Mesendoderm (in vitro differentiated cells): ENCODE results near the gene ARMC9.

Source experiments
- DNase-seq: peaks from one replicate; pipeline ENCODE4 v3.0.0; 2013
- H2AK5ac ChIP-seq: 2 replicates; pipeline ENCODE4 v1.6.1; 2013; ENCODE audit warnings: low read length, inconsistent platforms
- H2BK120ac ChIP-seq: 2 replicates; pipeline ENCODE4 v1.6.1; 2013; ENCODE audit warnings: low read depth, mild to moderate bottlenecking, low read length, moderate library complexity, mixed read lengths
- H2BK15ac ChIP-seq: replicated peaks from 2 replicates; pipeline ENCODE4 v1.6.1; 2013; ENCODE audit warnings: low read depth, mild to moderate bottlenecking, moderate library complexity
- H2BK5ac ChIP-seq: 2 replicates; pipeline ENCODE4 v1.6.1; 2013; ENCODE audit warnings: low read length, inconsistent platforms
- H3K18ac ChIP-seq: 2 replicates; pipeline ENCODE4 v1.6.1; 2013; ENCODE audit warnings: mild to moderate bottlenecking, low read length, mixed read lengths
- H3K23ac ChIP-seq: one replicate; pipeline ENCODE4 v1.6.1; 2013; ENCODE audit warnings: low read length
- H3K27ac ChIP-seq: 2 replicates; pipeline ENCODE4 v1.5.1; 2013; ENCODE audit warnings: low read depth, mild to moderate bottlenecking, inconsistent platforms, low read length, moderate library complexity
- H3K27me3 ChIP-seq: 2 replicates; pipeline ENCODE4 v1.6.1; 2013; ENCODE audit warnings: low read length, control low read depth, mild to moderate bottlenecking, inconsistent platforms; ENCODE audit not compliant: insufficient read depth, poor library complexity
- H3K36me3 ChIP-seq: 2 replicates; pipeline ENCODE4 v1.6.1; 2013; ENCODE audit warnings: low read length, inconsistent platforms; ENCODE audit not compliant: control insufficient read depth, insufficient read depth
- H3K4ac ChIP-seq: one replicate; pipeline ENCODE4 v1.6.1; 2013; ENCODE audit warnings: low read depth, mild to moderate bottlenecking, low read length, moderate library complexity
- H3K4me1 ChIP-seq: 2 replicates; pipeline ENCODE4 v1.6.1; 2013; ENCODE audit warnings: low read depth, low read length, inconsistent platforms; ENCODE audit not compliant: control insufficient read depth
- H3K4me2 ChIP-seq: 2 replicates; pipeline ENCODE4 v1.6.1; 2013; ENCODE audit warnings: low read length
- H3K4me3 ChIP-seq: 2 replicates; pipeline ENCODE4 v1.5.1; 2013; ENCODE audit warnings: mild to moderate bottlenecking, low read length
- H3K56ac ChIP-seq: one replicate; pipeline ENCODE4 v1.6.1; 2013; ENCODE audit warnings: low read length
- H3K79me1 ChIP-seq: 2 replicates; pipeline ENCODE4 v1.6.1; 2013; ENCODE audit warnings: low read length, inconsistent platforms
- H3K79me2 ChIP-seq: 2 replicates; pipeline ENCODE4 v1.6.1; 2013; ENCODE audit warnings: mild to moderate bottlenecking, low read length; ENCODE audit not compliant: control insufficient read depth, insufficient read depth
- H3K9ac ChIP-seq: 2 replicates; pipeline ENCODE4 v1.6.1; 2013; ENCODE audit warnings: low read length, inconsistent platforms
- H4K5ac ChIP-seq: one replicate; pipeline ENCODE4 v1.6.1; 2013; ENCODE audit warnings: low read length
- H4K8ac ChIP-seq: one replicate; pipeline ENCODE4 v1.6.1; 2013; ENCODE audit warnings: low read depth, mild to moderate bottlenecking, control low read depth, low read length, moderate library complexity
- WGBS: extraction: QIAGEN DNeasy Blood & Tissue Kit; methylation state at CpG from one replicate; pipeline ENCODE4 v1.1.7; 2013; ENCODE audit warnings: low lambda C conversion rate, missing lambda C conversion rate; ENCODE audit not compliant: insufficient coverage; ENCODE audit errors: extremely low coverage; 5-methylcytosine and 5-hydroxymethylcytosine counted together

The ARMC9 gene

GRCh38 chr2:231161877-231162329, 36.5 kb upstream of the ARMC9 start:
- no peaks in the 10 kb centered on the region for H3K27me3 ChIP-seq
- H2BK5ac ChIP-seq, result no peak overlapping the region
- H2AK5ac ChIP-seq, result no peak overlapping the region
- no peak overlapping the region for H4K8ac ChIP-seq
- H2BK120ac ChIP-seq, result no peak overlapping the region
- H3K4me2 ChIP-seq, result no peak overlapping the region
- H2BK15ac ChIP-seq, result no peak overlapping the region
- H3K9ac ChIP-seq, result no peak overlapping the region
- H3K36me3 ChIP-seq, result no peaks in the 10 kb centered on the region
- no peak overlapping the region for H3K4ac ChIP-seq
- no peak overlapping the region for H4K5ac ChIP-seq
- no peaks in the 10 kb centered on the region for H3K4me1 ChIP-seq
- no peak overlapping the region for H3K27ac ChIP-seq
- H3K18ac ChIP-seq, result no peak overlapping the region
- no peak overlapping the region for H3K4me3 ChIP-seq
- H3K23ac ChIP-seq, result no peak overlapping the region
- no peaks in the 10 kb centered on the region for H3K79me2 ChIP-seq
- no peaks in the 10 kb centered on the region for H3K79me1 ChIP-seq
- DNase-seq, result no peak
- WGBS, result no CpG with 5 or more reads among the region's 2 CpGs
- no peak overlapping the region for H3K56ac ChIP-seq

GRCh38 chr2:231163011-231163410, 35.4 kb upstream of the ARMC9 start:
- no peak overlapping the region for H3K18ac ChIP-seq
- no peaks in the 10 kb centered on the region for H3K27me3 ChIP-seq
- no peak overlapping the region for H3K4ac ChIP-seq
- H3K4me3 ChIP-seq, result no peak overlapping the region
- WGBS, result no CpG with 5 or more reads among the region's 3 CpGs
- H2BK120ac ChIP-seq, result no peak overlapping the region
- H3K27ac ChIP-seq, result no peak overlapping the region
- no peak overlapping the region for H2BK5ac ChIP-seq
- no peak overlapping the region for H4K8ac ChIP-seq
- no peak overlapping the region for H3K9ac ChIP-seq
- no peak for DNase-seq
- H3K4me2 ChIP-seq, result no peak overlapping the region
- no peak overlapping the region for H2BK15ac ChIP-seq
- H3K79me1 ChIP-seq, result no peaks in the 10 kb centered on the region
- H3K56ac ChIP-seq, result no peak overlapping the region
- H2AK5ac ChIP-seq, result no peak overlapping the region
- no peaks in the 10 kb centered on the region for H3K4me1 ChIP-seq
- no peak overlapping the region for H4K5ac ChIP-seq
- H3K36me3 ChIP-seq, result peaks cover 2% of the 10 kb centered on the region
- no peak overlapping the region for H3K23ac ChIP-seq
- H3K79me2 ChIP-seq, result no peaks in the 10 kb centered on the region

- H3K23ac ChIP-seq, result no peak overlapping the region
- no peak for DNase-seq
- H2BK120ac ChIP-seq, result no peak overlapping the region
- no peaks in the 10 kb centered on the region for H3K79me1 ChIP-seq
- H4K5ac ChIP-seq, result no peak overlapping the region
- no peak overlapping the region for H2AK5ac ChIP-seq
- H2BK15ac ChIP-seq, result no peak overlapping the region
- no peak overlapping the region for H3K18ac ChIP-seq
- H3K79me2 ChIP-seq, result no peaks in the 10 kb centered on the region
- H4K8ac ChIP-seq, result no peak overlapping the region
- no peak overlapping the region for H3K4ac ChIP-seq
- peaks cover 2% of the 10 kb centered on the region for H3K36me3 ChIP-seq
- H3K4me1 ChIP-seq, result no peaks in the 10 kb centered on the region
- H3K56ac ChIP-seq, result no peak overlapping the region
- no peak overlapping the region for H3K9ac ChIP-seq
- no peak overlapping the region for H3K4me3 ChIP-seq
- no peak overlapping the region for H3K27ac ChIP-seq
- 100% methylated on average over 1 of the region's 4 CpGs for whole genome bisulfite sequencing
- no peak overlapping the region for H3K4me2 ChIP-seq
- H3K27me3 ChIP-seq, result no peaks in the 10 kb centered on the region
- H2BK5ac ChIP-seq, result no peak overlapping the region
Measured at GRCh38 chr2:231163414-231164095, 34.9 kb upstream of the ARMC9 start.

- Histone ChIP-seq H3K4me1 (no peaks in the 10 kb centered on the region), H4K5ac (no peak overlapping the region), H3K27me3 (no peaks in the 10 kb centered on the region), H3K4ac (no peak overlapping the region), H3K56ac (no peak overlapping the region), H2BK15ac (no peak overlapping the region), H3K4me2 (no peak overlapping the region), H3K18ac (no peak overlapping the region), H2BK5ac (no peak overlapping the region), H4K8ac (no peak overlapping the region), H3K4me3 (no peak overlapping the region), H3K9ac (no peak overlapping the region), H3K27ac (no peak overlapping the region), H3K79me1 (no peaks in the 10 kb centered on the region), H3K23ac (no peak overlapping the region), H2AK5ac (no peak overlapping the region), H2BK120ac (no peak overlapping the region), H3K79me2 (no peaks in the 10 kb centered on the region), H3K36me3 (peaks cover 5% of the 10 kb centered on the region)
- no peak for DNase-seq
- no CpG with 5 or more reads among the region's 6 CpGs for WGBS
Measured at GRCh38 chr2:231167745-231168459, 30.5 kb upstream of the ARMC9 start.

GRCh38 chr2:231168460-231169139, 29.8 kb upstream of the ARMC9 start:
- no peaks in the 10 kb centered on the region for H3K79me2 ChIP-seq
- H3K27ac ChIP-seq, result no peak overlapping the region
- no CpG with 5 or more reads among the region's 4 CpGs for WGBS

More at GRCh38 chr2:231168460-231169139, 29.8 kb upstream of the ARMC9 start:
- no peak for DNase-seq
- no peak overlapping the region for H3K9ac ChIP-seq
- H4K8ac ChIP-seq, result no peak overlapping the region
- H3K56ac ChIP-seq, result no peak overlapping the region
- H4K5ac ChIP-seq, result no peak overlapping the region
- H3K36me3 ChIP-seq, result peaks cover 5% of the 10 kb centered on the region
- H2AK5ac ChIP-seq, result no peak overlapping the region
- no peaks in the 10 kb centered on the region for H3K79me1 ChIP-seq
- H2BK5ac ChIP-seq, result no peak overlapping the region
- no peaks in the 10 kb centered on the region for H3K4me1 ChIP-seq
- H2BK120ac ChIP-seq, result no peak overlapping the region
- H3K18ac ChIP-seq, result no peak overlapping the region
- H3K4ac ChIP-seq, result no peak overlapping the region
- H3K23ac ChIP-seq, result no peak overlapping the region
- H3K4me3 ChIP-seq, result no peak overlapping the region
- H3K4me2 ChIP-seq, result no peak overlapping the region
- H2BK15ac ChIP-seq, result no peak overlapping the region
- H3K27me3 ChIP-seq, result no peaks in the 10 kb centered on the region
